ENCODE data around the gene MRPL49.

GRCh38 chr11:65170058-65170534, 48.0 kb downstream of the MRPL49 start, which contains the start of gene SPDYC:
- TF ChIP-seq, protein P1, sequence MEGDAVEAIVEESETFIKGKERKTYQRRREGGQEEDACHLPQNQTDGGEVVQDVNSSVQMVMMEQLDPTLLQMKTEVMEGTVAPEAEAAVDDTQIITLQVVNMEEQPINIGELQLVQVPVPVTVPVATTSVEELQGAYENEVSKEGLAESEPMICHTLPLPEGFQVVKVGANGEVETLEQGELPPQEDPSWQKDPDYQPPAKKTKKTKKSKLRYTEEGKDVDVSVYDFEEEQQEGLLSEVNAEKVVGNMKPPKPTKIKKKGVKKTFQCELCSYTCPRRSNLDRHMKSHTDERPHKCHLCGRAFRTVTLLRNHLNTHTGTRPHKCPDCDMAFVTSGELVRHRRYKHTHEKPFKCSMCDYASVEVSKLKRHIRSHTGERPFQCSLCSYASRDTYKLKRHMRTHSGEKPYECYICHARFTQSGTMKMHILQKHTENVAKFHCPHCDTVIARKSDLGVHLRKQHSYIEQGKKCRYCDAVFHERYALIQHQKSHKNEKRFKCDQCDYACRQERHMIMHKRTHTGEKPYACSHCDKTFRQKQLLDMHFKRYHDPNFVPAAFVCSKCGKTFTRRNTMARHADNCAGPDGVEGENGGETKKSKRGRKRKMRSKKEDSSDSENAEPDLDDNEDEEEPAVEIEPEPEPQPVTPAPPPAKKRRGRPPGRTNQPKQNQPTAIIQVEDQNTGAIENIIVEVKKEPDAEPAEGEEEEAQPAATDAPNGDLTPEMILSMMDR (IDR thresholded peaks at IDR 0.05; ENCODE audit: extremely low read depth in 1 of 2, insufficient read depth in 1 of 2, low read depth in 1 of 2, low read length in 2 of 2) = no peak
- TF ChIP-seq, protein P2, sequence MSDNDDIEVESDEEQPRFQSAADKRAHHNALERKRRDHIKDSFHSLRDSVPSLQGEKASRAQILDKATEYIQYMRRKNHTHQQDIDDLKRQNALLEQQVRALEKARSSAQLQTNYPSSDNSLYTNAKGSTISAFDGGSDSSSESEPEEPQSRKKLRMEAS (IDR thresholded peaks at IDR 0.05; ENCODE audit: insufficient read depth, insufficient read length) = no peak
- no peak for TF ChIP-seq POLR2A (IDR thresholded peaks at IDR 0.05; ENCODE audit: low read depth, low read length)
- TF ChIP-seq MYC (IDR thresholded peaks at IDR 0.05; ENCODE audit: low read depth, low read length) = no peak
- no peak for TF ChIP-seq POLR2AphosphoS5 (IDR thresholded peaks at IDR 0.05; ENCODE audit: insufficient read depth, low read depth, low read length)
- TF ChIP-seq EZH2 (IDR thresholded peaks at IDR 0.05; ENCODE audit: borderline replicate concordance, low read depth, low read length, severe bottlenecking) = no peak
- no peak for TF ChIP-seq JUN (IDR thresholded peaks at IDR 0.05; ENCODE audit: borderline replicate concordance, insufficient read depth, insufficient read length, low read depth)
- no peak for TF ChIP-seq GATA2 (IDR thresholded peaks at IDR 0.05; ENCODE audit: insufficient read depth, insufficient read length, low read depth, low read length)
